Panc1 (cell line): ENCODE measurements around the gene TAAR2. TPM values are rescaled to one million over a fixed set of nuclear protein-coding genes. Genes with fewer than 3 reads are reported as not detected.

ENCODE experiments used
- ATAC-seq: fragments of 200-7000 bp; cut with Tn5 transposase; 2 replicates; pipeline ENCODE4 v1.9.1; 2020; ENCODE audit warnings: mild to moderate bottlenecking, moderate library complexity
- BruUV-seq: library from RNA; stranded (reverse); fragments of 400-500 nt; replicated peaks from 2 replicates; lab custom pipeline; 2021; lab: Mats Ljungman, UMichigan
- CTCF ChIA-PET: fragments of 300-600 bp; sonication (Branson Sonifier 250); formaldehyde crosslinking; loops from one replicate; lab custom pipeline; 2022; ENCODE audit warnings: antibody characterized with exemption; lab: Charles Lee
- POLR2A ChIA-PET: fragments of 300-600 bp; sonication (Branson Sonifier 250); formaldehyde crosslinking; loops from one replicate; lab custom pipeline; 2022; ENCODE audit warnings: antibody characterized with exemption; lab: Charles Lee
- DNase-seq: peaks from one replicate; pipeline ENCODE4 v3.0.0-alpha.2; 2010; ENCODE audit warnings: low read depth, low spot score
- H3K27ac ChIP-seq: 2 replicates; pipeline ENCODE4 v1.5.1; 2011; ENCODE audit warnings: mild to moderate bottlenecking, low read length, inconsistent platforms
- H3K27me3 ChIP-seq: fragments of 200-500 bp; sonication (Bioruptor generic); 2 replicates; pipeline ENCODE4 v1.6.0; 2014; ENCODE audit warnings: low read length, inconsistent platforms; ENCODE audit not compliant: control insufficient read depth, insufficient read depth
- H3K36me3 ChIP-seq: fragments of 200-500 bp; sonication (Bioruptor generic); 2 replicates; pipeline ENCODE4 v1.5.1; 2014; ENCODE audit warnings: inconsistent platforms, mild to moderate bottlenecking, low read length, moderate library complexity; ENCODE audit not compliant: control insufficient read depth, insufficient read depth
- H3K4me1 ChIP-seq: 2 replicates; pipeline ENCODE4 v1.5.1; 2011; ENCODE audit warnings: inconsistent platforms, mild to moderate bottlenecking, low read length, moderate library complexity; ENCODE audit not compliant: control insufficient read depth, insufficient read depth
- H3K4me3 ChIP-seq, 2 experiments: 2 replicates each; pipeline ENCODE4 v1.5.1; 2011 to 2012; ENCODE audit warnings: low read depth in 2 of 2, low read length in 2 of 2, mild to moderate bottlenecking in 2 of 2, inconsistent platforms in 1 of 2, moderate library complexity in 1 of 2
- H3K9me3 ChIP-seq: fragments of 200-500 bp; sonication (Bioruptor generic); 2 replicates; pipeline ENCODE4 v1.5.1; 2014; ENCODE audit warnings: low read depth, mild to moderate bottlenecking, inconsistent platforms, low read length, moderate library complexity; ENCODE audit not compliant: control insufficient read depth, insufficient read depth
- POLR2AphosphoS5 ChIP-seq: IDR thresholded peaks from 2 replicates; pipeline ENCODE4 v1.6.1; 2012; ENCODE audit warnings: mild to moderate bottlenecking, low read depth, low read length, moderate library complexity
- REST ChIP-seq, 2 experiments: IDR thresholded peaks; 2 replicates each; pipeline ENCODE4 v1.6.1; 2011 to 2012; ENCODE audit warnings: low read depth in 2 of 2, control low read depth in 1 of 2, low read length in 1 of 2, mild to moderate bottlenecking in 1 of 2, moderate library complexity in 1 of 2; ENCODE audit not compliant: insufficient read depth in 1 of 2
- SIN3A ChIP-seq: IDR thresholded peaks from 2 replicates; pipeline ENCODE4 v1.6.1; 2012; ENCODE audit warnings: low read depth, mild to moderate bottlenecking, low read length, moderate library complexity, borderline replicate concordance; ENCODE audit not compliant: insufficient read depth
- TCF7L2 ChIP-seq: IDR thresholded peaks from 2 replicates; pipeline ENCODE4 v1.6.1; 2011; ENCODE audit warnings: mild to moderate bottlenecking, low read depth, low read length, inconsistent platforms
- in situ Hi-C: cut with HindIII; loops from 2 replicates; pipeline ENCODE4 v1.10.0; 2016; ENCODE audit warnings: low sequenced_read_pairs, low pct_unique_long_range_greater_than_20kb
- intact Hi-C: fragments of 100-400 bp; cut with micrococcal nuclease; formaldehyde crosslinking; loops from one replicate; pipeline ENCODE4 v1.10.0; 2022; ENCODE audit not compliant: unreplicated experiment
- total RNA-seq: library from RNA; stranded (reverse); gene quantifications from one replicate; pipeline ENCODE4 v1.2.1, GENCODE V29; 2021; ENCODE audit not compliant: unreplicated experiment
- TF ChIP-seq, protein P1 (sequence below): fragments of 450-650 bp; IDR thresholded peaks from 2 replicates; pipeline ENCODE4 v1.5.1; 2017; ENCODE audit warnings: mild to moderate bottlenecking

TAAR2 gene
- total RNA-seq, 1 experiment from 2014 or later: not detected

GRCh38 chr6:132589454-132589853 lies 34.6 kb downstream of the TAAR2 start, which contains the start of gene TAAR5:
Gene TAAR5, minus strand, starts transcription at chr6:132589741. Its CDS starts 55 bp downstream, at chr6:132589686.
- intact Hi-C loops: no loop called here
- Histone ChIP-seq H3K27ac (no peak within 1 kb of the TSS), H3K4me1 (no peaks in the 10 kb centered on the region), H3K36me3 (no peaks in the 10 kb centered on the region), H3K9me3 (no peaks in the 10 kb centered on the region), H3K27me3 (no peaks in the 10 kb centered on the region; the same call in 1 of the 2 replicates), H3K4me3 (no peak within 1 kb of the TSS)
- no peak for DNase-seq
- in situ Hi-C loops: no loop called here
- ChIA-PET POLR2A (no interaction called here), CTCF (no interaction called here)
- BruUV-seq: no TSS peak
- no peak for TF ChIP-seq TCF7L2
- TF ChIP-seq POLR2AphosphoS5: no peak
- no peak for TF ChIP-seq REST (IDR thresholded peaks at IDR 0.05; ENCODE audit: insufficient read depth in 1 of 2, low read depth in 2 of 2, low read length in 1 of 2)
- TF ChIP-seq, protein P1, sequence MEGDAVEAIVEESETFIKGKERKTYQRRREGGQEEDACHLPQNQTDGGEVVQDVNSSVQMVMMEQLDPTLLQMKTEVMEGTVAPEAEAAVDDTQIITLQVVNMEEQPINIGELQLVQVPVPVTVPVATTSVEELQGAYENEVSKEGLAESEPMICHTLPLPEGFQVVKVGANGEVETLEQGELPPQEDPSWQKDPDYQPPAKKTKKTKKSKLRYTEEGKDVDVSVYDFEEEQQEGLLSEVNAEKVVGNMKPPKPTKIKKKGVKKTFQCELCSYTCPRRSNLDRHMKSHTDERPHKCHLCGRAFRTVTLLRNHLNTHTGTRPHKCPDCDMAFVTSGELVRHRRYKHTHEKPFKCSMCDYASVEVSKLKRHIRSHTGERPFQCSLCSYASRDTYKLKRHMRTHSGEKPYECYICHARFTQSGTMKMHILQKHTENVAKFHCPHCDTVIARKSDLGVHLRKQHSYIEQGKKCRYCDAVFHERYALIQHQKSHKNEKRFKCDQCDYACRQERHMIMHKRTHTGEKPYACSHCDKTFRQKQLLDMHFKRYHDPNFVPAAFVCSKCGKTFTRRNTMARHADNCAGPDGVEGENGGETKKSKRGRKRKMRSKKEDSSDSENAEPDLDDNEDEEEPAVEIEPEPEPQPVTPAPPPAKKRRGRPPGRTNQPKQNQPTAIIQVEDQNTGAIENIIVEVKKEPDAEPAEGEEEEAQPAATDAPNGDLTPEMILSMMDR: no peak
- no peak for TF ChIP-seq SIN3A
- no peak for ATAC-seq

- intact Hi-C loops: no loop called here
- TF ChIP-seq REST (IDR thresholded peaks at IDR 0.05; ENCODE audit: insufficient read depth in 1 of 2, low read depth in 2 of 2, low read length in 1 of 2): no peak
- TF ChIP-seq, protein P1: no peak
- no TSS peak for BruUV-seq
- in situ Hi-C loops: no loop called here
- ChIA-PET CTCF (no interaction called here), POLR2A (no interaction called here)
- Histone ChIP-seq H3K27ac (no peak overlapping the region), H3K36me3 (no peaks in the 10 kb centered on the region), H3K4me1 (no peaks in the 10 kb centered on the region), H3K4me3 (no peak overlapping the region), H3K27me3 (no peaks in the 10 kb centered on the region; the same call in 1 of the 2 replicates), H3K9me3 (no peaks in the 10 kb centered on the region)
- ATAC-seq: no peak
- no peak for DNase-seq
Observed at GRCh38 chr6:132587424-132587823, 36.7 kb downstream of the TAAR2 start.
